HepG2 (cell line): ENCODE measurements around the gene CBFA2T2. TPM values are rescaled to one million over a fixed set of nuclear protein-coding genes. Genes with fewer than 3 reads are reported as not detected.

Source experiments
- ATF7-NPFF ChIP-seq: sonication (generic); formaldehyde crosslinking; IDR thresholded peaks from 2 replicates; pipeline ENCODE4 v1.8.1; 2023; ENCODE audit warnings: mild to moderate bottlenecking, low read depth, missing genetic modification reagents, moderate library complexity
- CBFB ChIP-seq: sonication (generic); formaldehyde crosslinking; IDR thresholded peaks from 2 replicates; pipeline ENCODE4 v1.4.0; 2020; ENCODE audit warnings: missing genetic modification reagents
- CENPT ChIP-seq: sonication (generic); formaldehyde crosslinking; IDR thresholded peaks from 2 replicates; pipeline ENCODE4 v1.8.0; 2022; ENCODE audit warnings: low read depth, mild to moderate bottlenecking, moderate library complexity, missing genetic modification reagents
- NPAS2 ChIP-seq: sonication (generic); formaldehyde crosslinking; IDR thresholded peaks from 2 replicates; pipeline ENCODE4 v1.8.0; 2022; ENCODE audit warnings: mild to moderate bottlenecking, missing genetic modification reagents, borderline replicate concordance
- RXRA ChIP-seq: sonication (generic); formaldehyde crosslinking; IDR thresholded peaks from 2 replicates; pipeline ENCODE4 v1.5.1; 2020; ENCODE audit warnings: missing genetic modification reagents
- SAP130 ChIP-seq: IDR thresholded peaks from 2 replicates; pipeline ENCODE4 v1.6.1; 2016; ENCODE audit warnings: low read depth
- TSC22D2 ChIP-seq: sonication (generic); formaldehyde crosslinking; IDR thresholded peaks from 2 replicates; pipeline ENCODE4 v1.5.1; 2020; ENCODE audit warnings: missing genetic modification reagents, mild to moderate bottlenecking, borderline replicate concordance
- ZIK1 ChIP-seq: sonication (generic); formaldehyde crosslinking; IDR thresholded peaks from 2 replicates; pipeline ENCODE4 v1.5.0; 2020; ENCODE audit warnings: mild to moderate bottlenecking, low read depth, missing genetic modification reagents, borderline replicate concordance
- ZNF878 ChIP-seq: sonication (generic); formaldehyde crosslinking; IDR thresholded peaks from 2 replicates; pipeline ENCODE4 v1.8.1; 2023; ENCODE audit warnings: mild to moderate bottlenecking, missing genetic modification reagents, moderate library complexity
- polyA plus RNA-seq, 8 experiments: library from polyadenylated mRNA; depleted of rRNA in 3 of 8; stranded (reverse) in 7 of 8; unstranded in 1 of 8; fragments of >200 nt; fragmentation: Illumina TruSeq in 4 of 8; extraction: Trizol in 4 of 8; gene quantifications; 2 replicates each; pipeline versions ENCODE4 v1.2.1 to v1.2.3, GENCODE V29; 2011 to 2016; ENCODE audit warnings: low read depth in 4 of 8, missing spikeins in 1 of 8, mixed read lengths in 1 of 8; ENCODE audit not compliant: insufficient read depth in 1 of 8
- total RNA-seq, 5 experiments: library from RNA; depleted of rRNA; stranded (reverse); fragments of >200 nt; fragmentation: Illumina TruSeq; extraction: Trizol; gene quantifications; 2 replicates each; pipeline ENCODE4 v1.2.3, GENCODE V29; 2016; ENCODE audit warnings: low read depth in 1 of 5
- TF ChIP-seq, protein P1 (sequence below): sonication (generic); formaldehyde crosslinking; IDR thresholded peaks from 2 replicates; pipeline ENCODE4 v1.5.0; 2020; ENCODE audit warnings: mild to moderate bottlenecking, missing genetic modification reagents, borderline replicate concordance
- TF ChIP-seq, protein P2 (sequence below): IDR thresholded peaks from 2 replicates; pipeline ENCODE4 v1.6.1; 2016; ENCODE audit warnings: missing compliant biosample characterization, missing genetic modification reagents, borderline replicate concordance

Gene CBFA2T2
- total and polyA plus RNA-seq, 2 of the 13 experiments (the other 11 are each of a cell fraction or from before 2014, with no cell fraction given): 6.3 to 21.2 TPM

- TF ChIP-seq, protein P1, sequence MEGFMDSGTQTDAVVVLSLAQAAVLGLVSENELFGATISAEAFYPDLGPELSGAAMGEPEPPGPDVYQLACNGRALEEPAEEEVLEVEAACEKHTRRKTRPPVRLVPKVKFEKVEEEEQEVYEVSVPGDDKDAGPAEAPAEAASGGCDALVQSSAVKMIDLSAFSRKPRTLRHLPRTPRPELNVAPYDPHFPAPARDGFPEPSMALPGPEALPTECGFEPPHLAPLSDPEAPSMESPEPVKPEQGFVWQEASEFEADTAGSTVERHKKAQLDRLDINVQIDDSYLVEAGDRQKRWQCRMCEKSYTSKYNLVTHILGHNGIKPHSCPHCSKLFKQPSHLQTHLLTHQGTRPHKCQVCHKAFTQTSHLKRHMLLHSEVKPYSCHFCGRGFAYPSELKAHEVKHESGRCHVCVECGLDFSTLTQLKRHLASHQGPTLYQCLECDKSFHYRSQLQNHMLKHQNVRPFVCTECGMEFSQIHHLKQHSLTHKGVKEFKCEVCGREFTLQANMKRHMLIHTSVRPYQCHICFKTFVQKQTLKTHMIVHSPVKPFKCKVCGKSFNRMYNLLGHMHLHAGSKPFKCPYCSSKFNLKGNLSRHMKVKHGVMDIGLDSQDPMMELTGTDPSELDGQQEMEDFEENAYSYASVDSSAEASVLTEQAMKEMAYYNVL (CRISPR knock-in tag): peak; percentile 74
- TF ChIP-seq TSC22D2 (CRISPR knock-in tag): no peak
- no peak for TF ChIP-seq ZNF878 (CRISPR knock-in tag)
- TF ChIP-seq CENPT (CRISPR knock-in tag): no peak
- TF ChIP-seq ZIK1 (CRISPR knock-in tag): no peak
- TF ChIP-seq SAP130 (CRISPR knock-in tag): peak; percentile 58
- no peak for TF ChIP-seq ATF7-NPFF
- peak; percentile 36; the same call in 1 of the 2 replicates for TF ChIP-seq RXRA (CRISPR knock-in tag)
- TF ChIP-seq, protein P2, sequence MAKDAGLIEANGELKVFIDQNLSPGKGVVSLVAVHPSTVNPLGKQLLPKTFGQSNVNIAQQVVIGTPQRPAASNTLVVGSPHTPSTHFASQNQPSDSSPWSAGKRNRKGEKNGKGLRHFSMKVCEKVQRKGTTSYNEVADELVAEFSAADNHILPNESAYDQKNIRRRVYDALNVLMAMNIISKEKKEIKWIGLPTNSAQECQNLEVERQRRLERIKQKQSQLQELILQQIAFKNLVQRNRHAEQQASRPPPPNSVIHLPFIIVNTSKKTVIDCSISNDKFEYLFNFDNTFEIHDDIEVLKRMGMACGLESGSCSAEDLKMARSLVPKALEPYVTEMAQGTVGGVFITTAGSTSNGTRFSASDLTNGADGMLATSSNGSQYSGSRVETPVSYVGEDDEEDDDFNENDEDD (CRISPR knock-in tag): no peak
- TF ChIP-seq CBFB (CRISPR knock-in tag): peak; percentile 49; the same call in 1 of the 2 replicates
- TF ChIP-seq NPAS2 (CRISPR knock-in tag): no peak
These were observed 199.1 kb downstream of the CBFA2T2 start (continued) for GRCh38 chr20:33688938-33689424.
